Activated CD8-positive, alpha-beta T cell treated with anti-CD3 and anti-CD28 coated beads, Interleukin-2, amount 10 ng/mL, durations not matched to agents 7 days and 5 days (primary cell): ENCODE results near the gene ERC1. TPM values are rescaled to one million over a fixed set of nuclear protein-coding genes. Genes with fewer than 3 reads are reported as not detected.

Experiments used
- ATAC-seq: fragments of 150-1000 bp; cut with Tn5 transposase; one replicate; pipeline ENCODE4 v1.10.0; 2021; ENCODE audit warnings: moderate library complexity
- CTCF ChIA-PET: fragments of 350-600 bp; sonication (Branson Sonifier 250); formaldehyde crosslinking; loops from one replicate; lab custom pipeline; 2021; ENCODE audit warnings: antibody characterized with exemption; lab: Charles Lee
- POLR2A ChIA-PET: fragments of 350-600 bp; sonication (Branson Sonifier 250); formaldehyde crosslinking; loops from one replicate; lab custom pipeline; 2021; ENCODE audit warnings: antibody characterized with exemption; lab: Charles Lee
- DNase-seq: peaks from one replicate; pipeline ENCODE4 v3.0.0-alpha.2; 2020
- H3K27ac Mint-ChIP-seq: one replicate; pipeline ENCODE4 v1.8.0; 2021; ENCODE audit warnings: mild to moderate bottlenecking, mixed read lengths
- H3K27me3 Mint-ChIP-seq: one replicate; pipeline ENCODE4 v1.8.0; 2021; ENCODE audit warnings: low read depth, mixed read lengths
- H3K36me3 Mint-ChIP-seq: one replicate; pipeline ENCODE4 v1.8.0; 2021; ENCODE audit warnings: low read depth, mixed read lengths
- H3K4me1 Mint-ChIP-seq: one replicate; pipeline ENCODE4 v1.8.0; 2021; ENCODE audit warnings: low read depth, mixed read lengths
- H3K4me3 Mint-ChIP-seq: one replicate; pipeline ENCODE4 v1.8.0; 2021; ENCODE audit warnings: mild to moderate bottlenecking, mixed read lengths
- H3K9me3 Mint-ChIP-seq: one replicate; pipeline ENCODE4 v1.8.0; 2022; ENCODE audit warnings: mixed read lengths; ENCODE audit not compliant: insufficient read depth
- total RNA-seq, 2 experiments: library from RNA; stranded (reverse); gene quantifications; one replicate each; pipeline ENCODE4 v1.2.3, GENCODE V29; 2021

Gene ERC1
- total RNA-seq: 10 to 100 TPM; 25.2 to 32.9 TPM

DNA sequence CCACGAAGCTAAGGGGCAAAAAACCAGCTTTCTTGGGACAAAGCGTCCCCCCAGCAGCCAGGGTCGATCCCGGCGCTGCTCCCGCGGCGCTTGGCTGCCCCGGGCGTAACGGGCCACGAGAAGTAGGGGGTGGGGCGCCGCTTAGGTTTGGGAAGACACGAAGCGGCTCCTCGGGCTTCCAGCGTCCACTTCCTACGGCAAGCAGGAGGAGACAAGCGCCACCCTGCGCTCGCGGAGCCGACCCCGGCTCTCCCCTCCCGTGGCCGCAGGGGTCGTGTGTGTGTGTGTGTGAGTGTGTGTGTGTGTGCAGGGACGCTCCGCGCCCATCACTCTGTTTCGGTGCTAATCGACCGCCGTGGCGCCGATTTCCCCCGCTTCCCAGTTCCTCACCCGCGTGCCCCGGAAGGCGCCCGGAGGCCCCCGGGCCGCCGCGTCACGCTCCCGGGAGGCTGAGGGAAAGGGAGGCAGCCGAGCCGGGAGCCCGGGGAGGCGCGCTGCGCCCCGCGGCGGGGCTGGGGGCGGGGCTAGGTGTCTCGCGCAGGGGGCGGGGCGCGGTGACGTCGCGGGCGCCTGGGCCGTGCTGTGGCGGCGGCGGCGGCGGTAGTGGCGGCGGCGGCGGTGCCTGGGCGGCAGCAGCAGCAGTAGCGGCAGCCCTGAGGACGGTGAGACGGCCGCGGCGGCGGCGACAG, at the start of gene ERC1:
ERC1 (plus strand) TSS at position 563 of the 689 bp plus-strand sequence. CDS start 36,681 bp downstream, outside the sequence.
- H3K4me3 Mint-ChIP-seq: peak within 1 kb of the TSS; percentile 89
- CTCF ChIA-PET: interaction anchor here (0.8 to 2.9 kb wide), 7 partner anchors 21 to 592 kb away, joined by 3 to 14 read pairs (median 4); partner anchors contain the start of gene RAD52
- DNase-seq (peak; percentile 79), ATAC-seq (peak; percentile 82)
- POLR2A ChIA-PET: interaction anchor here (0.7 to 1.2 kb wide), 2 partner anchors 41 to 603 kb away, joined by 3 to 5 read pairs; partner anchors contain the start of gene RAD52
- H3K9me3 Mint-ChIP-seq: no peaks in the 10 kb centered on the region
- H3K4me1 Mint-ChIP-seq: peaks cover 35% of the 10 kb centered on the region
- H3K36me3 Mint-ChIP-seq: peaks cover 2% of the 10 kb centered on the region
- peak within 1 kb of the TSS; percentile 91 for H3K27ac Mint-ChIP-seq
- peaks cover 3% of the 10 kb centered on the region for H3K27me3 Mint-ChIP-seq

DNA sequence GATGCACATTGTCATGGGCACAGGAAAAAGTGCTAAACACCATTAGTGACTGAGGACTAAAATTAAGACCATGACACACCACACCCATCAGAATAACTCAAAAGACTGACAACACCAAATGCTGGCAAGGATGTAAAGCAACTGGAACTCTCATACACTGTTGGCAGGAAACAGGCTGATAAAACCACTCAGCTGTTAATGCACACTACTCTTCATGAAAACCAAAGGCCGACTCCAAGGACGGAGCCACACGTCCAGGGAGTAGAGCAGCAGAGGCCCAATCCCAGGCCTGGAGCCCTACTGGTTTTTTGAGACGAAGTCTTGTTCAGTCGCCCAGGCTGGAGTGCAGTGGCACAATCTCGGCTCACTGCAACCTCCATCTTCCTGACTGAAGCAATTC, 48.0 kb upstream of the ERC1 start:
- ATAC-seq (no peak), DNase-seq (no peak)
- Mint-ChIP-seq H3K27me3 (no peaks in the 10 kb centered on the region), H3K4me3 (no peak overlapping the region), H3K36me3 (peaks cover 51% of the 10 kb centered on the region), H3K9me3 (no peaks in the 10 kb centered on the region), H3K4me1 (peaks cover 39% of the 10 kb centered on the region), H3K27ac (peak overlapping the region; percentile 47)
- POLR2A ChIA-PET: no interaction called here
- CTCF ChIA-PET: no interaction called here

- ChIA-PET POLR2A (no interaction called here), CTCF (no interaction called here)
- Mint-ChIP-seq H3K4me1 (peaks cover 48% of the 10 kb centered on the region), H3K36me3 (peaks cover 49% of the 10 kb centered on the region), H3K9me3 (no peaks in the 10 kb centered on the region), H3K27ac (peak overlapping the region; percentile 75), H3K27me3 (no peaks in the 10 kb centered on the region), H3K4me3 (peak overlapping the region; percentile 15)
- ATAC-seq (no peak), DNase-seq (no peak)
Measured at GRCh38 chr12:944211-944610, 46.8 kb upstream of the ERC1 start.

GRCh38 chr12:946212-946611, 44.8 kb upstream of the ERC1 start:
- Mint-ChIP-seq H3K4me1 (peaks cover 55% of the 10 kb centered on the region), H3K27me3 (peaks cover under 1% of the 10 kb centered on the region), H3K36me3 (peaks cover 42% of the 10 kb centered on the region), H3K27ac (peak overlapping the region; percentile 37), H3K9me3 (no peaks in the 10 kb centered on the region), H3K4me3 (no peak overlapping the region)
- CTCF ChIA-PET: interaction anchor here (1.0 to 1.2 kb wide), 3 partner anchors 147 to 336 kb away, joined by 3 to 6 read pairs (median 3); no protein-coding TSS in a partner anchor
- DNase-seq: no peak
- ATAC-seq: no peak
- POLR2A ChIA-PET: no interaction called here

- peaks cover 42% of the 10 kb centered on the region for H3K36me3 Mint-ChIP-seq
- peaks cover 55% of the 10 kb centered on the region for H3K4me1 Mint-ChIP-seq
- ATAC-seq (no peak), DNase-seq (no peak)
- no peaks in the 10 kb centered on the region for H3K9me3 Mint-ChIP-seq
- H3K27ac Mint-ChIP-seq: peak overlapping the region; percentile 21
- no peak overlapping the region for H3K4me3 Mint-ChIP-seq
- peaks cover 4% of the 10 kb centered on the region for H3K27me3 Mint-ChIP-seq
- ChIA-PET CTCF (interaction anchor here (1.0 to 1.2 kb wide), 3 partner anchors 147 to 337 kb away, joined by 3 to 6 read pairs (median 3); no protein-coding TSS in a partner anchor), POLR2A (no interaction called here)
Measured at GRCh38 chr12:946631-947030, 44.4 kb upstream of the ERC1 start.

DNA sequence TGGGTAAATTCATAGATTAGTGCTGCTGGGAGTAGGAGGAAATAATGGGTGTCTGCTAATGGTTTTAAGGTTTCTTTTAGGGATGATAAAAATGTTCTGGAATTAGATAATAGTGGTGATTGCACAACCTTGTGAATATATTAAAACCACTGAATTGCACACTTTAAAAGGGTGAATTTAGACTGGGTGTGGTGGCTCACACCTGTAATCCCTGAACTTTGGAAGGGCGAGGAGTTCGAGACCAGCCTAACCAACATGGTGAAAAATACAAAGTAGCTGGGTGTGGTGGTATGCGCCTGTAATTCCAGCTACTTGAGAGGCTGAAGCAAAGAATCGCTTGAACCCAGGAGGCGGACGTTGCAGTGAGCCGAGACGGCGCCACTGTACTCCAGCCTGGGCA, 42.8 kb upstream of the ERC1 start:
- DNase-seq (no peak), ATAC-seq (no peak)
- CTCF ChIA-PET: interaction anchor here (0.7 to 1.9 kb wide), 6 partner anchors 43 to 379 kb away, joined by 3 to 17 read pairs (median 9); partner anchors contain the start of gene WNK1
- peak overlapping the region; percentile 91 for H3K4me3 Mint-ChIP-seq
- H3K36me3 Mint-ChIP-seq: peaks cover 33% of the 10 kb centered on the region
- peaks cover 50% of the 10 kb centered on the region for H3K4me1 Mint-ChIP-seq
- POLR2A ChIA-PET: interaction anchor here (0.7 to 1.2 kb wide), 2 partner anchors 33 to 559 kb away, joined by 3 to 4 read pairs; partner anchors contain the start of gene KDM5A
- peaks cover 4% of the 10 kb centered on the region for H3K27me3 Mint-ChIP-seq
- peak overlapping the region; percentile 54 for H3K27ac Mint-ChIP-seq
- no peaks in the 10 kb centered on the region for H3K9me3 Mint-ChIP-seq

- Mint-ChIP-seq H3K27me3 (peaks cover 4% of the 10 kb centered on the region), H3K9me3 (no peaks in the 10 kb centered on the region), H3K4me1 (peaks cover 39% of the 10 kb centered on the region), H3K36me3 (peaks cover 22% of the 10 kb centered on the region), H3K27ac (peak within 1 kb of the TSS; percentile 81), H3K4me3 (peak within 1 kb of the TSS; percentile 91)
- ATAC-seq: peak; percentile 89
- ChIA-PET POLR2A (interaction anchor here (1.1 to 1.2 kb wide), 3 partner anchors 35 to 172 kb away, joined by 4 to 5 read pairs (median 4); partner anchors contain the start of gene ERC1), CTCF (interaction anchor here (0.6 to 2.2 kb wide), 41 partner anchors 10 to 653 kb away, joined by 3 to 17 read pairs (median 4); partner anchors contain the start of genes CCDC77, ERC1 and WNK1)
- DNase-seq: peak; percentile 98
Measured at GRCh38 chr12:949453-950191, 41.4 kb upstream of the ERC1 start, which contains the start of gene RAD52. TSS of gene RAD52 (minus strand) at chr12:949694. CDS start at chr12:933058, 16,636 bp downstream.

DNA sequence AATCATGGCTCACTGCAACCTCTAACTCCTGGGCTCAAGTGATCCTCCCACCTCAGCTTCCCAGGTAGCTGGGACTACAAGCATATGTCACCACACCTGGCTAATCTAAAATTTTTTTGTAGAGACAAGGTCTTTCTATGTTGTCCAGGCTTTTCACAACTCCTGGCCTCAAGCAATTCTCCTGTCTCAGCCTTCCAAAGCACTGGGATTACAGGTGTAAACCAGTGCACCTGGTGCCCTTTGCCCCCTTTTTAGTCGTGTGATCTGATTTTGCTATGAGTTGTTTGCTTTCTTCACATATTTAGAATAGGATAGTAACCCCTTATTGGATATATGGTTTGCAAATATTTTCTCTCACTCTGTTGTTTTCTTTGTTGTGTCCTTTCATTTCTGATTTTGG, 39.8 kb upstream of the ERC1 start:
- CTCF ChIA-PET: interaction anchor here (0.6 to 1.4 kb wide), 4 partner anchors 39 to 632 kb away, joined by 4 to 7 read pairs (median 5); no protein-coding TSS in a partner anchor

GRCh38 chr12:953776-954175, 37.2 kb upstream of the ERC1 start:
- no peaks in the 10 kb centered on the region for H3K9me3 Mint-ChIP-seq

More for the DNA sequence above, 39.8 kb upstream of the ERC1 start:
- peaks cover 4% of the 10 kb centered on the region for H3K27me3 Mint-ChIP-seq
- H3K27ac Mint-ChIP-seq: no peak overlapping the region
- POLR2A ChIA-PET: no interaction called here
- peaks cover 31% of the 10 kb centered on the region for H3K4me1 Mint-ChIP-seq
- ATAC-seq (no peak), DNase-seq (no peak)
- H3K36me3 Mint-ChIP-seq: peaks cover 15% of the 10 kb centered on the region
- H3K4me3 Mint-ChIP-seq: no peak overlapping the region
- no peaks in the 10 kb centered on the region for H3K9me3 Mint-ChIP-seq

GRCh38 chr12:954741-955140, 36.3 kb upstream of the ERC1 start:
- H3K36me3 Mint-ChIP-seq: no peaks in the 10 kb centered on the region
- ChIA-PET CTCF (no interaction called here), POLR2A (no interaction called here)
- no peak for DNase-seq
- no peak overlapping the region for H3K4me3 Mint-ChIP-seq
- no peak overlapping the region for H3K27ac Mint-ChIP-seq
- peaks cover 7% of the 10 kb centered on the region for H3K4me1 Mint-ChIP-seq
- peaks cover 4% of the 10 kb centered on the region for H3K27me3 Mint-ChIP-seq
- H3K9me3 Mint-ChIP-seq: no peaks in the 10 kb centered on the region
- ATAC-seq: no peak

More at GRCh38 chr12:953776-954175, 37.2 kb upstream of the ERC1 start:
- Mint-ChIP-seq H3K4me1 (peaks cover 12% of the 10 kb centered on the region), H3K27me3 (peaks cover 4% of the 10 kb centered on the region), H3K4me3 (no peak overlapping the region), H3K27ac (no peak overlapping the region), H3K36me3 (peaks cover 4% of the 10 kb centered on the region)
- DNase-seq: no peak
- ChIA-PET POLR2A (no interaction called here), CTCF (interaction anchor here (0.5 to 1.4 kb wide), 3 partner anchors 41 to 339 kb away, joined by 3 to 4 read pairs (median 3); no protein-coding TSS in a partner anchor)
- no peak for ATAC-seq

- Mint-ChIP-seq H3K9me3 (no peaks in the 10 kb centered on the region), H3K36me3 (no peaks in the 10 kb centered on the region), H3K27me3 (peaks cover 4% of the 10 kb centered on the region), H3K4me1 (no peaks in the 10 kb centered on the region), H3K4me3 (no peak overlapping the region), H3K27ac (no peak overlapping the region)
- DNase-seq (no peak), ATAC-seq (no peak)
- CTCF ChIA-PET: no interaction called here
- POLR2A ChIA-PET: no interaction called here
Measured at GRCh38 chr12:955939-956338, 35.1 kb upstream of the ERC1 start.
